OCI-LY3 (cell line): ENCODE results near the gene RGL4.
"Not testable (repeated sequence)": the region's sequence is repeated elsewhere in the genome, so short reads cannot be mapped to it uniquely, and the experiment has no call there.

Source experiments
- H2AFZ ChIP-seq: fragments of 200-600, 300-600 bp; shearing (Covaris generic); 2 replicates; pipeline ENCODE4 v1.6.0; 2014; ENCODE audit warnings: antibody characterized with exemption, low read depth, low read length
- H3K27ac ChIP-seq: fragments of 200-600, 300-600 bp; sonication (generic); 2 replicates; pipeline ENCODE4 v1.5.1; 2014; ENCODE audit warnings: mild to moderate bottlenecking, low read length, moderate library complexity, mixed read lengths
- H3K27me3 ChIP-seq: fragments of 200-600, 300-600 bp; sonication (generic); 2 replicates; pipeline ENCODE4 v1.6.1; 2014; ENCODE audit warnings: low read depth, low read length, mixed read lengths
- H3K36me3 ChIP-seq: fragments of 200-600, 300-600 bp; sonication (generic); replicated peaks from 2 replicates; pipeline ENCODE3; 2014; ENCODE audit warnings: low read depth, low read length, mixed read lengths
- H3K4me1 ChIP-seq: fragments of 300-600, 200-600 bp; sonication (generic); 2 replicates; pipeline ENCODE4 v1.6.1; 2014; ENCODE audit warnings: low read length, mixed read lengths
- H3K4me2 ChIP-seq: fragments of 200-600, 300-600 bp; sonication (generic); 2 replicates; pipeline ENCODE4 v1.6.1; 2014; ENCODE audit warnings: low read length, mixed read lengths
- H3K4me3 ChIP-seq: fragments of 300-600, 200-600 bp; sonication (generic); 2 replicates; pipeline ENCODE4 v1.5.1; 2014; ENCODE audit warnings: antibody characterized with exemption, mild to moderate bottlenecking, low read length, moderate library complexity
- H3K79me2 ChIP-seq: fragments of 300-600, 200-600 bp; shearing (Covaris generic); 2 replicates; pipeline ENCODE4 v1.6.1; 2014; ENCODE audit warnings: mild to moderate bottlenecking, low read length, mixed read lengths
- H3K9ac ChIP-seq: fragments of 300-600, 200-600 bp; shearing (Covaris generic); 2 replicates; pipeline ENCODE4 v1.6.0; 2014; ENCODE audit warnings: mild to moderate bottlenecking, low read length, moderate library complexity
- H3K9me3 ChIP-seq: fragments of 200-600, 300-600 bp; shearing (Covaris generic); 2 replicates; pipeline ENCODE4 v1.6.1; 2014; ENCODE audit warnings: low read length, mixed read lengths; ENCODE audit not compliant: insufficient read depth
- H4K20me1 ChIP-seq: fragments of 200-600, 300-600 bp; sonication (generic); 2 replicates; pipeline ENCODE4 v1.6.1; 2016; ENCODE audit warnings: low read length, mixed read lengths; ENCODE audit not compliant: insufficient read depth
- EZH2phosphoT487 ChIP-seq: fragments of 200-600 bp; shearing (Covaris generic); IDR thresholded peaks from 2 replicates; pipeline ENCODE4 v1.6.1; 2018; ENCODE audit warnings: antibody characterized with exemption, mixed run types, low read depth
- TF ChIP-seq, protein P1 (sequence below): fragments of 200-600, 300-600 bp; sonication (generic); IDR thresholded peaks from 2 replicates; pipeline ENCODE4 v1.5.1; 2014; ENCODE audit warnings: antibody characterized with exemption, low read length, low read depth

RGL4 gene

GRCh38 chr22:23670378-23671295 is 20.2 kb upstream of the RGL4 start:
- Histone ChIP-seq H3K9ac (no peak overlapping the region), H3K27ac (no peak overlapping the region), H3K79me2 (no peaks in the 10 kb centered on the region), H3K36me3 (no peaks in the 10 kb centered on the region), H3K4me2 (no peak overlapping the region), H3K9me3 (no peaks in the 10 kb centered on the region), H3K27me3 (no peaks in the 10 kb centered on the region), H4K20me1 (no peaks in the 10 kb centered on the region), H3K4me3 (no peak overlapping the region), H2AFZ (no peak overlapping the region), H3K4me1 (no peaks in the 10 kb centered on the region)
- TF ChIP-seq EZH2phosphoT487: no peak
- TF ChIP-seq, protein P1, sequence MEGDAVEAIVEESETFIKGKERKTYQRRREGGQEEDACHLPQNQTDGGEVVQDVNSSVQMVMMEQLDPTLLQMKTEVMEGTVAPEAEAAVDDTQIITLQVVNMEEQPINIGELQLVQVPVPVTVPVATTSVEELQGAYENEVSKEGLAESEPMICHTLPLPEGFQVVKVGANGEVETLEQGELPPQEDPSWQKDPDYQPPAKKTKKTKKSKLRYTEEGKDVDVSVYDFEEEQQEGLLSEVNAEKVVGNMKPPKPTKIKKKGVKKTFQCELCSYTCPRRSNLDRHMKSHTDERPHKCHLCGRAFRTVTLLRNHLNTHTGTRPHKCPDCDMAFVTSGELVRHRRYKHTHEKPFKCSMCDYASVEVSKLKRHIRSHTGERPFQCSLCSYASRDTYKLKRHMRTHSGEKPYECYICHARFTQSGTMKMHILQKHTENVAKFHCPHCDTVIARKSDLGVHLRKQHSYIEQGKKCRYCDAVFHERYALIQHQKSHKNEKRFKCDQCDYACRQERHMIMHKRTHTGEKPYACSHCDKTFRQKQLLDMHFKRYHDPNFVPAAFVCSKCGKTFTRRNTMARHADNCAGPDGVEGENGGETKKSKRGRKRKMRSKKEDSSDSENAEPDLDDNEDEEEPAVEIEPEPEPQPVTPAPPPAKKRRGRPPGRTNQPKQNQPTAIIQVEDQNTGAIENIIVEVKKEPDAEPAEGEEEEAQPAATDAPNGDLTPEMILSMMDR: no peak

- not testable (repeated sequence) for H4K20me1 ChIP-seq, H3K79me2 ChIP-seq, H3K4me1 ChIP-seq, H3K4me3 ChIP-seq, H3K27ac ChIP-seq, H3K27me3 ChIP-seq, H3K36me3 ChIP-seq, H3K4me2 ChIP-seq, H3K9me3 ChIP-seq, H2AFZ ChIP-seq, H3K9ac ChIP-seq
These were observed 19.4 kb upstream of the RGL4 start for GRCh38 chr22:23671387-23671786.

DNA sequence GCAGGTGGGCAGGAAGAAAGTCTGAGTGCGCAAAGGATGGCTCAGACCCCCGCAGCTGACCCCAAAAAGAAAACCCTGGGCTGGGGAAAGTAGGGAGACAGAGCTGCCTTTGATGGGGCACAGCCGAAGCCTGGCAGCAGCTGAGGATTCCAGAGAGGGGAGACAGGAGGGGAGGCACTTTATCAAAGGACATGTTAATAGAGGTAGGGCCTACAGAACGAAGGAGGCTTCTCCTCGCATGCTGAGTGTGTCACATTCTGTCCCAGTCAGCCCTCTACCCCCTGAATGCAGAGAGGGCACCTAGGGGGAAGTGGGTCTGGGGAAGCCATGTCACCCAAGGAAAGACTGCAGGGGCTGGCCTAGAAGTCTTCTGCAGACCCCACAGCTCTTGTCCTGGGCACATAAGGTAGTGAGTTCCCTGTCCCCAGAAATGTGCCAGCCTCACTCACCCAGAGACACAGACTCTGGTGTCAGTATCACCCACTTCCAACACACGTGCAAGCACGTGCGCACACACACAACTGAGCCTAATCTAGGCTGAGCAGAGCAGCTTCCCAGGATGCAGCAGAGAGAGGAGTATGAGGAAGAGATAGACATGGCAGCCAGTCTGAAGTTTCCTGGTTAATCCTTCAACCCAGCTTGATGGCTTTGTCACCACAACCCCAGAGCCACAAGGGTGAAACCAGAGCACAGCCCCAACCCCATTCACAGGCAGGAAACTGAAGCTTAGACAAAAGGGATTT is 18.3 kb upstream of the RGL4 start:
- not testable (repeated sequence) for H3K4me1 ChIP-seq, H4K20me1 ChIP-seq, H2AFZ ChIP-seq, H3K9ac ChIP-seq, H3K27me3 ChIP-seq, H3K27ac ChIP-seq, H3K9me3 ChIP-seq, H3K4me3 ChIP-seq, H3K36me3 ChIP-seq, H3K4me2 ChIP-seq, H3K79me2 ChIP-seq

DNA sequence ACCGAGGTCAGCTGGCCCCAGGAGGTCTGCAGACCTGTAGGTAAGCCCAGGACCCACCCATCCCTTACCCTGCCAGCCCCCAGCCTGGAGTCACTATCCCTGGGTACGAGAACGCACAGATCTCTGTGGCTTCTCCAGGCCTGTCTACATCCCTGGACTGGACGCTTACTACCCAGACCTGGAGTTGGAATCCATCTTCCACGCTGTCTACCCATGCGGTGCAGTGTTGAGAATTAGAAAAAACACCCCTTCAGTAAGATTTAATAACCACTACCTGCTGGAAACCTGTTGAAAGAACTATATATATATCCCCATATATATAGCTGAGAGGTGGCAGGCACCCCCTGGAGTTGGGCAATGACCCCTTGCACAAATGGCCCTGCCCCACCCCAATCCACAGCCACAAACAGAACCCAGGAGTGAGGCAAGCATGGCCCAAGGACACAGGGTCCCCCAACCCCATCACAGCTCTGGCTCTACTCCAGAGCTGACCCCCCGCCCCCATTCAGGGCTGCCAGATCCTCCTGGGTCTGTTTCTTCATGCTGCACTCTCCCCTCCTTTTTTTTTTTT is 17.7 kb upstream of the RGL4 start:
- Histone ChIP-seq H4K20me1 (no peaks in the 10 kb centered on the region), H3K27ac (no peak overlapping the region), H3K36me3 (no peaks in the 10 kb centered on the region), H3K9ac (no peak overlapping the region), H3K27me3 (no peaks in the 10 kb centered on the region), H3K4me3 (no peak overlapping the region), H3K4me1 (no peaks in the 10 kb centered on the region), H3K9me3 (no peaks in the 10 kb centered on the region), H2AFZ (no peak overlapping the region), H3K4me2 (no peak overlapping the region), H3K79me2 (no peaks in the 10 kb centered on the region)
- TF ChIP-seq EZH2phosphoT487: no peak
- TF ChIP-seq, protein P1: no peak
